HepG2 (cell line): ENCODE measurements around the gene STAT5A. TPM values are rescaled to one million over a fixed set of nuclear protein-coding genes. Genes with fewer than 3 reads are reported as not detected.

ENCODE experiments used
- ARNT2 ChIP-seq: sonication (generic); formaldehyde crosslinking; IDR thresholded peaks from 2 replicates; pipeline ENCODE4 v1.8.0; 2022; ENCODE audit warnings: mild to moderate bottlenecking, low read depth, missing genetic modification reagents, moderate library complexity
- CBX5 ChIP-seq: sonication (generic); formaldehyde crosslinking; IDR thresholded peaks from 2 replicates; pipeline ENCODE4 v1.4.0; 2020; ENCODE audit warnings: missing genetic modification reagents, borderline replicate concordance
- FLYWCH1 ChIP-seq: sonication (generic); formaldehyde crosslinking; IDR thresholded peaks from 2 replicates; pipeline ENCODE4 v1.8.1; 2023; ENCODE audit warnings: mild to moderate bottlenecking, missing genetic modification reagents
- FOSL2 ChIP-seq: sonication (generic); formaldehyde crosslinking; IDR thresholded peaks from 2 replicates; pipeline ENCODE4 v1.4.0; 2020; ENCODE audit warnings: missing genetic modification reagents
- GPN1 ChIP-seq: sonication (generic); formaldehyde crosslinking; IDR thresholded peaks from 2 replicates; pipeline ENCODE4 v1.5.1; 2020; ENCODE audit warnings: missing genetic modification reagents, borderline replicate concordance
- KAT2B ChIP-seq: fragments of 150-350 bp; IDR thresholded peaks from 2 replicates; pipeline ENCODE4 v1.6.1; 2014; ENCODE audit warnings: low read depth, low read length, borderline replicate concordance
- MAFG ChIP-seq: sonication (generic); formaldehyde crosslinking; IDR thresholded peaks from 2 replicates; pipeline ENCODE4 v1.5.1; 2020; ENCODE audit warnings: mild to moderate bottlenecking, missing genetic modification reagents
- MATR3 ChIP-seq: sonication (generic); formaldehyde crosslinking; IDR thresholded peaks from 2 replicates; pipeline ENCODE4 v1.4.0; 2020; ENCODE audit warnings: missing genetic modification reagents
- NAIF1 ChIP-seq: sonication (generic); formaldehyde crosslinking; IDR thresholded peaks from 2 replicates; pipeline ENCODE4 v1.5.0; 2020; ENCODE audit warnings: mild to moderate bottlenecking, missing genetic modification reagents, borderline replicate concordance
- NFKB2 ChIP-seq: sonication (generic); formaldehyde crosslinking; IDR thresholded peaks from 2 replicates; pipeline ENCODE4 v1.4.0; 2020; ENCODE audit warnings: missing genetic modification reagents, borderline replicate concordance
- SOX5 ChIP-seq: IDR thresholded peaks from 2 replicates; pipeline ENCODE4 v1.6.1; 2016; ENCODE audit warnings: borderline replicate concordance
- TBX2 ChIP-seq: sonication (generic); formaldehyde crosslinking; IDR thresholded peaks from 2 replicates; pipeline ENCODE4 v1.5.0; 2020; ENCODE audit warnings: missing genetic modification reagents, mild to moderate bottlenecking, borderline replicate concordance
- THYN1 ChIP-seq: sonication (generic); formaldehyde crosslinking; IDR thresholded peaks from 2 replicates; pipeline ENCODE4 v1.8.1; 2023; ENCODE audit warnings: low read depth, mild to moderate bottlenecking, moderate library complexity, missing genetic modification reagents, borderline replicate concordance
- ZBTB7A ChIP-seq: sonication (generic); formaldehyde crosslinking; IDR thresholded peaks from 2 replicates; pipeline ENCODE4 v1.8.0; 2022; ENCODE audit warnings: mild to moderate bottlenecking, missing genetic modification reagents
- ZFP36 ChIP-seq: fragments of 150-350 bp; IDR thresholded peaks from 2 replicates; pipeline ENCODE4 v1.6.1; 2018; ENCODE audit warnings: borderline replicate concordance, low read length, low read depth; ENCODE audit not compliant: partially characterized antibody
- ZFY ChIP-seq: sonication (generic); formaldehyde crosslinking; IDR thresholded peaks from 2 replicates; pipeline ENCODE4 v1.4.0; 2020; ENCODE audit warnings: missing genetic modification reagents
- ZFYVE20 ChIP-seq: sonication (generic); formaldehyde crosslinking; IDR thresholded peaks from 2 replicates; pipeline ENCODE4 v1.8.0; 2023; ENCODE audit warnings: low read depth, mild to moderate bottlenecking, moderate library complexity, missing genetic modification reagents, borderline replicate concordance
- ZKSCAN1 ChIP-seq: fragments of 150-350 bp; IDR thresholded peaks from 2 replicates; pipeline ENCODE4 v1.6.1; 2014; ENCODE audit warnings: low read length
- ZNF138 ChIP-seq: sonication (generic); formaldehyde crosslinking; IDR thresholded peaks from 2 replicates; pipeline ENCODE4 v1.5.0; 2020; ENCODE audit warnings: mild to moderate bottlenecking, low read depth, missing genetic modification reagents
- ZNF562 ChIP-seq: sonication (generic); formaldehyde crosslinking; IDR thresholded peaks from 2 replicates; pipeline ENCODE4 v1.8.0; 2022; ENCODE audit warnings: missing genetic modification reagents, borderline replicate concordance
- ZNF614 ChIP-seq: IDR thresholded peaks from 2 replicates; pipeline ENCODE4 v1.6.1; 2018; ENCODE audit warnings: missing biosample characterization, missing genetic modification reagents, inconsistent platforms, borderline replicate concordance
- ZNF672 ChIP-seq: sonication (generic); formaldehyde crosslinking; IDR thresholded peaks from 2 replicates; pipeline ENCODE4 v1.8.1; 2022; ENCODE audit warnings: missing genetic modification reagents
- ZNF776 ChIP-seq: sonication (generic); formaldehyde crosslinking; IDR thresholded peaks from 2 replicates; pipeline ENCODE4 v1.4.0; 2020; ENCODE audit warnings: mild to moderate bottlenecking, missing genetic modification reagents
- polyA plus RNA-seq, 8 experiments: library from polyadenylated mRNA; depleted of rRNA in 3 of 8; stranded (reverse) in 7 of 8; unstranded in 1 of 8; fragments of >200 nt; fragmentation: Illumina TruSeq in 4 of 8; extraction: Trizol in 4 of 8; gene quantifications; 2 replicates each; pipeline versions ENCODE4 v1.2.1 to v1.2.3, GENCODE V29; 2011 to 2016; ENCODE audit warnings: low read depth in 4 of 8, missing spikeins in 1 of 8, mixed read lengths in 1 of 8; ENCODE audit not compliant: insufficient read depth in 1 of 8
- total RNA-seq, 5 experiments: library from RNA; depleted of rRNA; stranded (reverse); fragments of >200 nt; fragmentation: Illumina TruSeq; extraction: Trizol; gene quantifications; 2 replicates each; pipeline ENCODE4 v1.2.3, GENCODE V29; 2016; ENCODE audit warnings: low read depth in 1 of 5
- TF ChIP-seq, protein P1 (sequence below): IDR thresholded peaks from 2 replicates; pipeline ENCODE4 v1.6.1; 2016
- TF ChIP-seq, protein P2 (sequence below): sonication (generic); formaldehyde crosslinking; conservative IDR thresholded peaks from 2 replicates; pipeline ENCODE4 v1.8.0; 2022; ENCODE audit warnings: mild to moderate bottlenecking, moderate library complexity, missing genetic modification reagents
- TF ChIP-seq, protein P3 (sequence below): sonication (generic); formaldehyde crosslinking; IDR thresholded peaks from 2 replicates; pipeline ENCODE4 v1.4.0; 2020; ENCODE audit warnings: missing genetic modification reagents, mild to moderate bottlenecking, borderline replicate concordance

The STAT5A gene
- total and polyA plus RNA-seq, 2 of the 13 experiments (the other 11 are each of a cell fraction or from before 2014, with no cell fraction given): 1.4 to 4.1 TPM

DNA sequence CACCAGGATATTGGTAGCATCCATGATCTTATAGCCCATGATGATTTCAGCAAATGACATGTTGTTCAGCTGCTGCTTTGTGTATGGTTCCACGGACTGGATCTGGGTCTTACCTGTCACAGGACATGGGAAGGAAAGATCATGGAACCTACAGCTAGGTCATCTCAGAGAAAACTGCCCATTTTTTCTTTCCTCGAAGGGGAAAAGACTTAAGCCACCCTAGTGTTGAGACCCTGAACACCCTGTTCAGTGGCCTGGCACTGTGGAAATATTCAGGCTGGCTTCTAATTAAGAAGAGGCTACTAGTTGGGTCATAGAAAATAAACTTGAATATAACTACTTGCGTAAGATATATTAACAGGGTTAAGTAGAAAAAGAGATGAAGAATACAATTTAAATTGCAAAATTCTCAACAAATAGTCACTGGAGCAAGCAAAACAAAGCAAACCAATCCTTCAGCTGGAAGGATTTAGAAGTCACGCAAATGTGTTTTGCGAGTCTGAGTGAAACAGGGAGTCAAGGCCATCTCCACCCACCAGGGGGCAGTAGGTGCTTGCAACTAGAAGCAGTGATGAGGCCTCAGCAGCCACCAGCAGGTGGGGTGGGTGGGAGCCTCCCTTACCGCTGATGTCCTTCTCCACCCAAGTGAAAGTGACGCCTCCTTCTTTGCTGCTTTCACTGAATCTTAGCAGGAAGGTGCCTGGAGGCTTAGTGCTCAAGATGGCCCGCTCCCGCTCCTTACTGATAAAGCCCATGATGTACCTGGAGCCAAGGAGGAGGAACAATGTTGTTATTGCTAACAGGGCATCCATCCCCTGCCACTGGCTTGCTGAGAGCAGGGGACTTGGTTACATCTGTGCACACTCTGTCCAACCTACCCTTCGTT, 34.3 kb downstream of the STAT5A start (continued):
- TF ChIP-seq NAIF1 (CRISPR knock-in tag): no peak
- no peak for TF ChIP-seq MATR3 (CRISPR knock-in tag)
- no peak for TF ChIP-seq ARNT2 (CRISPR knock-in tag)
- TF ChIP-seq KAT2B: no peak
- no peak for TF ChIP-seq TBX2 (CRISPR knock-in tag)
- TF ChIP-seq, protein P1, sequence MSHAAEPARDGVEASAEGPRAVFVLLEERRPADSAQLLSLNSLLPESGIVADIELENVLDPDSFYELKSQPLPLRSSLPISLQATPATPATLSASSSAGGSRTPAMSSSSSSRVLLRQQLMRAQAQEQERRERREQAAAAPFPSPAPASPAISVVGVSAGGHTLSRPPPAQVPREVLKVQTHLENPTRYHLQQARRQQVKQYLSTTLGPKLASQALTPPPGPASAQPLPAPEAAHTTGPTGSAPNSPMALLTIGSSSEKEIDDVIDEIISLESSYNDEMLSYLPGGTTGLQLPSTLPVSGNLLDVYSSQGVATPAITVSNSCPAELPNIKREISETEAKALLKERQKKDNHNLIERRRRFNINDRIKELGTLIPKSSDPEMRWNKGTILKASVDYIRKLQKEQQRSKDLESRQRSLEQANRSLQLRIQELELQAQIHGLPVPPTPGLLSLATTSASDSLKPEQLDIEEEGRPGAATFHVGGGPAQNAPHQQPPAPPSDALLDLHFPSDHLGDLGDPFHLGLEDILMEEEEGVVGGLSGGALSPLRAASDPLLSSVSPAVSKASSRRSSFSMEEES (CRISPR knock-in tag): 0 out of 2 replicates have a peak, but pooled peaks have one; percentile 60
- TF ChIP-seq ZFP36: peak; percentile 52
- TF ChIP-seq, protein P2, sequence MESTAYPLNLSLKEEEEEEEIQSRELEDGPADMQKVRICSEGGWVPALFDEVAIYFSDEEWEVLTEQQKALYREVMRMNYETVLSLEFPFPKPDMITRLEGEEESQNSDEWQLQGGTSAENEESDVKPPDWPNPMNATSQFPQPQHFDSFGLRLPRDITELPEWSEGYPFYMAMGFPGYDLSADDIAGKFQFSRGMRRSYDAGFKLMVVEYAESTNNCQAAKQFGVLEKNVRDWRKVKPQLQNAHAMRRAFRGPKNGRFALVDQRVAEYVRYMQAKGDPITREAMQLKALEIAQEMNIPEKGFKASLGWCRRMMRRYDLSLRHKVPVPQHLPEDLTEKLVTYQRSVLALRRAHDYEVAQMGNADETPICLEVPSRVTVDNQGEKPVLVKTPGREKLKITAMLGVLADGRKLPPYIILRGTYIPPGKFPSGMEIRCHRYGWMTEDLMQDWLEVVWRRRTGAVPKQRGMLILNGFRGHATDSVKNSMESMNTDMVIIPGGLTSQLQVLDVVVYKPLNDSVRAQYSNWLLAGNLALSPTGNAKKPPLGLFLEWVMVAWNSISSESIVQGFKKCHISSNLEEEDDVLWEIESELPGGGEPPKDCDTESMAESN (CRISPR knock-in tag): 0 out of 2 replicates have a peak, but pooled peaks have one; percentile 43
- TF ChIP-seq ZNF562 (CRISPR knock-in tag): no peak
- no peak for TF ChIP-seq ZNF138 (CRISPR knock-in tag)
- no peak for TF ChIP-seq GPN1 (CRISPR knock-in tag)
- no peak for TF ChIP-seq FLYWCH1 (CRISPR knock-in tag)
- peak; percentile 41; the same call in 1 of the 2 replicates for TF ChIP-seq ZKSCAN1
- TF ChIP-seq THYN1 (CRISPR knock-in tag): no peak
- no peak for TF ChIP-seq ZFYVE20
- no peak; the same call in 1 of the 2 replicates for TF ChIP-seq NFKB2 (CRISPR knock-in tag)
- TF ChIP-seq SOX5 (CRISPR knock-in tag): no peak; the same call in 1 of the 2 replicates
- TF ChIP-seq ZBTB7A (CRISPR knock-in tag): no peak
- TF ChIP-seq FOSL2 (CRISPR knock-in tag): peak; percentile 63; the same call in 1 of the 2 replicates
- TF ChIP-seq, protein P3, sequence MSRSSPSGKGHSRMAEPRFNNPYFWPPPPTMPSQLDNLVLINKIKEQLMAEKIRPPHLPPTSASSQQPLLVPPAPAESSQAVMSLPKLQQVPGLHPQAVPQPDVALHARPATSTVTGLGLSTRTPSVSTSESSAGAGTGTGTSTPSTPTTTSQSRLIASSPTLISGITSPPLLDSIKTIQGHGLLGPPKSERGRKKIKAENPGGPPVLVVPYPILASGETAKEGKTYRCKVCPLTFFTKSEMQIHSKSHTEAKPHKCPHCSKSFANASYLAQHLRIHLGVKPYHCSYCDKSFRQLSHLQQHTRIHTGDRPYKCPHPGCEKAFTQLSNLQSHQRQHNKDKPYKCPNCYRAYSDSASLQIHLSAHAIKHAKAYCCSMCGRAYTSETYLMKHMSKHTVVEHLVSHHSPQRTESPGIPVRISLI (CRISPR knock-in tag): peak; percentile 53; the same call in 1 of the 2 replicates
- TF ChIP-seq MAFG (CRISPR knock-in tag): no peak
- TF ChIP-seq ZNF672 (CRISPR knock-in tag): no peak
- peak; percentile 91; the same call in 1 of the 2 replicates for TF ChIP-seq ZNF614
- TF ChIP-seq ZNF776 (CRISPR knock-in tag): no peak
- peak; percentile 59; the same call in 1 of the 2 replicates for TF ChIP-seq CBX5
- TF ChIP-seq ZFY: no peak
